GM12891 (cell line): ENCODE data around the gene ARHGAP26.

Source experiments
- POLR2A ChIP-seq: IDR thresholded peaks from 2 replicates; pipeline ENCODE4 v1.6.1; 2011; ENCODE audit warnings: low read depth, low read length, control low read depth
- SPI1 ChIP-seq: IDR thresholded peaks from 2 replicates; pipeline ENCODE4 v1.6.1; 2011; ENCODE audit warnings: low read depth, low read length, control low read depth
- TAF1 ChIP-seq: IDR thresholded peaks from 2 replicates; pipeline ENCODE4 v1.6.1; 2011; ENCODE audit warnings: low read depth, low read length, control low read depth

GRCh38 chr5:143214458-143214857 is 444.3 kb downstream of the ARHGAP26 start:
- TF ChIP-seq SPI1 (no peak), POLR2A (no peak; the same call in 1 of the 2 replicates), TAF1 (no peak)
